GM19438 (cell line): ENCODE data around the gene SLIT2.

Experiments used
- ATAC-seq: cut with Tn5 transposase; IDR thresholded peaks from one replicate; pipeline ENCODE4 v1.9.1; 2021; ENCODE audit warnings: low read depth; ENCODE audit not compliant: unreplicated experiment

Gene SLIT2

GRCh38 chr4:20298455-20298854 lies 46.8 kb downstream of the SLIT2 start:
- ATAC-seq, result no peak

- no peak for ATAC-seq
These were observed 47.3 kb downstream of the SLIT2 start for GRCh38 chr4:20298986-20299385.

- no peak for ATAC-seq
These were observed 47.8 kb downstream of the SLIT2 start for GRCh38 chr4:20299515-20299914.

- ATAC-seq, result no peak
These were observed 49.5 kb downstream of the SLIT2 start for GRCh38 chr4:20301161-20301560.
